ENCODE data around the gene GPR152.

GPR152 gene

GRCh38 chr11:67452141-67452952 is at the start of gene GPR152:
Gene GPR152 (minus strand): TSS chr11:67452729. CDS start chr11:67452724, 5 bp downstream.
- Histone ChIP-seq H3K9ac (no peak within 1 kb of the TSS), H3K4me1 (no peaks in the 10 kb centered on the region), H3K27ac (no peak within 1 kb of the TSS), H3K79me2 (no peaks in the 10 kb centered on the region), H3K27me3 (ENCODE audit: control insufficient read depth, insufficient read depth, low read length) (no peaks in the 10 kb centered on the region), H3K9me3 (ENCODE audit: control insufficient read depth, low read length) (no peaks in the 10 kb centered on the region), H3K36me3 (ENCODE audit: control insufficient read depth, insufficient read depth, low read length) (no peaks in the 10 kb centered on the region), H3K4me2 (ENCODE audit: low read length) (no peak within 1 kb of the TSS), H3K4me3 (ENCODE audit: low read depth, low read length) (no peak within 1 kb of the TSS), H2AFZ (no peak within 1 kb of the TSS)
- TF ChIP-seq CTCF (IDR thresholded peaks at IDR 0.05), result no peak

GRCh38 chr11:67501854-67502253 is 49.3 kb upstream of the GPR152 start:
- Histone ChIP-seq H3K9ac (no peak overlapping the region), H3K4me2 (ENCODE audit: low read length) (no peak overlapping the region), H3K27ac (no peak overlapping the region), H3K79me2 (no peaks in the 10 kb centered on the region), H3K27me3 (ENCODE audit: control insufficient read depth, insufficient read depth, low read length) (no peaks in the 10 kb centered on the region), H3K4me3 (ENCODE audit: low read depth, low read length) (no peak overlapping the region), H2AFZ (no peak overlapping the region), H3K9me3 (ENCODE audit: control insufficient read depth, low read length) (no peaks in the 10 kb centered on the region), H3K36me3 (ENCODE audit: control insufficient read depth, insufficient read depth, low read length) (no peaks in the 10 kb centered on the region), H3K4me1 (peaks cover 6% of the 10 kb centered on the region)
- no peak for TF ChIP-seq CTCF (IDR thresholded peaks at IDR 0.05)

GRCh38 chr11:67500831-67501715 is 48.5 kb upstream of the GPR152 start:
- no peak for TF ChIP-seq CTCF (IDR thresholded peaks at IDR 0.05)
- H3K27me3 ChIP-seq (ENCODE audit: control insufficient read depth, insufficient read depth, low read length), result no peaks in the 10 kb centered on the region
- H3K9me3 ChIP-seq (ENCODE audit: control insufficient read depth, low read length), result no peaks in the 10 kb centered on the region
- no peaks in the 10 kb centered on the region for H3K36me3 ChIP-seq (ENCODE audit: control insufficient read depth, insufficient read depth, low read length)
- no peak overlapping the region for H3K9ac ChIP-seq
- no peak overlapping the region for H3K27ac ChIP-seq
- H3K4me1 ChIP-seq, result peaks cover 6% of the 10 kb centered on the region
- no peaks in the 10 kb centered on the region for H3K79me2 ChIP-seq
- no peak overlapping the region for H2AFZ ChIP-seq
- no peak overlapping the region for H3K4me3 ChIP-seq (ENCODE audit: low read depth, low read length)
- no peak overlapping the region for H3K4me2 ChIP-seq (ENCODE audit: low read length)

- H3K27ac ChIP-seq, result no peak overlapping the region
- no peaks in the 10 kb centered on the region for H3K79me2 ChIP-seq
- no peaks in the 10 kb centered on the region for H3K9me3 ChIP-seq (ENCODE audit: control insufficient read depth, low read length)
- H3K36me3 ChIP-seq (ENCODE audit: control insufficient read depth, insufficient read depth, low read length), result no peaks in the 10 kb centered on the region
- TF ChIP-seq CTCF (IDR thresholded peaks at IDR 0.05), result no peak
- H3K27me3 ChIP-seq (ENCODE audit: control insufficient read depth, insufficient read depth, low read length), result no peaks in the 10 kb centered on the region
- H3K9ac ChIP-seq, result no peak overlapping the region
- H3K4me1 ChIP-seq, result peaks cover 2% of the 10 kb centered on the region
- no peak overlapping the region for H3K4me3 ChIP-seq (ENCODE audit: low read depth, low read length)
- no peak overlapping the region for H2AFZ ChIP-seq
- no peak overlapping the region for H3K4me2 ChIP-seq (ENCODE audit: low read length)
These were observed 47.9 kb upstream of the GPR152 start for GRCh38 chr11:67500484-67500821.
